Cardiac muscle cell (in vitro differentiated cells and primary cell): Measurements from ENCODE around the gene AMOTL2. TPM values are rescaled to one million over a fixed set of nuclear protein-coding genes. Genes with fewer than 3 reads are reported as not detected.

Experiments used
- DNase-seq, 2 donors: peaks; one replicate each; pipeline versions ENCODE4 v3.0.0 to v3.0.0-alpha.2; 2010 to 2017; ENCODE audit warnings: low read depth in 1 of 2, low spot score in 1 of 2
- H3K27ac ChIP-seq: fragments of 200-600 bp; sonication (generic); 2 replicates; pipeline ENCODE4 v1.5.1; 2016
- H3K27me3 ChIP-seq: fragments of 200-600 bp; sonication (generic); 2 replicates; pipeline ENCODE4 v1.6.0; 2016; ENCODE audit warnings: control low read depth
- H3K36me3 ChIP-seq: fragments of 200-600 bp; sonication (generic); 2 replicates; pipeline ENCODE4 v1.5.1; 2016; ENCODE audit warnings: control low read depth
- H3K4me1 ChIP-seq: fragments of 200-600 bp; sonication (generic); 2 replicates; pipeline ENCODE4 v1.8.1; 2017; ENCODE audit warnings: low read depth, mild to moderate bottlenecking, mixed run types
- H3K4me3 ChIP-seq: fragments of 200-600 bp; sonication (generic); 2 replicates; pipeline ENCODE4 v1.5.1; 2016; ENCODE audit warnings: mild to moderate bottlenecking
- H3K9me3 ChIP-seq: fragments of 200-600 bp; sonication (generic); 2 replicates; pipeline ENCODE4 v1.5.1; 2017; ENCODE audit warnings: low read depth, mild to moderate bottlenecking, control low read depth
- CTCF ChIP-seq: IDR thresholded peaks from 2 replicates; pipeline ENCODE4 v1.5.1; 2012; ENCODE audit warnings: low read depth, mild to moderate bottlenecking, low read length
- polyA plus RNA-seq: library from polyadenylated mRNA; unstranded; fragments of >200 nt; fragmentation: Nextera tagmentation; extraction: Ambion mirVana; gene quantifications from 2 replicates; pipeline ENCODE4 v1.2.1, GENCODE V29; 2016
- total RNA-seq: library from RNA; depleted of rRNA; stranded (reverse); fragments of >200 nt; gene quantifications from 2 replicates; pipeline ENCODE4 v1.2.3, GENCODE V29; 2016

Gene AMOTL2
- total and polyA plus RNA-seq, 2 experiments from 2014 or later, result 32.1 to 103 TPM

GRCh38 chr3:134394380-134394779, 20.1 kb upstream of the AMOTL2 start:
- no peak overlapping the region for H3K27ac ChIP-seq
- H3K9me3 ChIP-seq, result no peaks in the 10 kb centered on the region
- H3K36me3 ChIP-seq, result no peaks in the 10 kb centered on the region
- TF ChIP-seq CTCF, result no peak
- H3K4me1 ChIP-seq, result peaks cover 6% of the 10 kb centered on the region
- no peak overlapping the region for H3K4me3 ChIP-seq
- peaks cover 2% of the 10 kb centered on the region for H3K27me3 ChIP-seq
- no peak for DNase-seq

GRCh38 chr3:134393074-134393473, 18.8 kb upstream of the AMOTL2 start:
- TF ChIP-seq CTCF, result no peak
- H3K4me3 ChIP-seq, result no peak overlapping the region
- no peak for DNase-seq
- peaks cover 2% of the 10 kb centered on the region for H3K27me3 ChIP-seq
- no peaks in the 10 kb centered on the region for H3K36me3 ChIP-seq
- peaks cover 6% of the 10 kb centered on the region for H3K4me1 ChIP-seq
- H3K9me3 ChIP-seq, result no peaks in the 10 kb centered on the region
- H3K27ac ChIP-seq, result no peak overlapping the region

DNA sequence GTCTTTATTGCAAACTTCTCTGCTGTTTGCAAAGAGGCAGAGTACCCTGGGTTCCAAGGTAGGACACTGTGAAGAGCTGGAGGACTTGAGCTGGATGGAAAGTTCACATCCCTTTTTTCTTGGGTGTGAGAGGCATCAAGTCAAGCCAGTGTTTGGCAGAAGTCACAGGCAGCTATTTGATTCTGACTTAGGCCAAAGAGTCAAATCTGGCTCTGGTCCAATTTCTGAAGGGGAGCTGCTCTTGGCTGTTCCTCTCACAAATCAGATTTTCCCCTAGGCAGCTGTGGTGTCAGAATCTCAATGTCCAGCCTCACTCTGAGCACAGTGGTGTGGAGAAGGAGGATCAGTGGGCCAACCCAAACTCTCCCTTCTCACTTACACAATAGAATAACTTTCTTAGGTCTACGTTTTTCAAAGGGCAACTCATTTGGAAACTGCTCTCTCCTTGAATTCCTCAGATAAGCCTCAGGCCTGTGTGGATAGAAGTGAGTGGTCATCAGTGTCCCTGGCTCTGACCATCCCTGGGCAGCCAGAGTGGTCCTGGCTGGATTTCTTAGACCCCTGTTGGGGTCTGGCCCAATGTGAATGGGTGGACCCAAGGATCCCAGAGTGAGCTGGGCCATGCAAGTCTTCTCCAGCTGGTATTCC, 18.2 kb upstream of the AMOTL2 start:
- Histone ChIP-seq H3K27me3 (peaks cover 2% of the 10 kb centered on the region), H3K4me3 (no peak overlapping the region), H3K9me3 (no peaks in the 10 kb centered on the region), H3K27ac (no peak overlapping the region), H3K36me3 (no peaks in the 10 kb centered on the region), H3K4me1 (peaks cover 6% of the 10 kb centered on the region)
- peak; percentile 79 to 81 for DNase-seq
- no peak for TF ChIP-seq CTCF

DNA sequence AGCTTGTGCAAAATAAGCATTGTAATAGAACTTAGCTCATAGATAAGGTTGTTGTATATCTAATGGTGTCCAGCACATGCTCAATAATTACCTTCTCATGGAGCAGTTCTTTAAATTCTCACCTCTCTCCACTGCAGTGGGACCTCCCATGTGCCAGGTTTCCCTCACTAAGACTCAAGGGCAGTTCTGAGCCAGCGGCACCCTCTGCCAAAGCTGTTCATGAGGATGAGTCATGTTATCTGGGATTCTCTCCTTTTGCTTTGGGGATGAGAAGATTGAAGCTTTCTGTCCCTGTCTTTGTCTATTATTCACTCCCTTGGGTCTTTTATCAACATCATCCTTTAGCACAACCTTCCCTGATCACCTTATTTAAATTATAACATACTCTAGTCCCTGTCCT, 15.6 kb upstream of the AMOTL2 start:
- no peak for DNase-seq
- H3K9me3 ChIP-seq, result no peaks in the 10 kb centered on the region
- H3K36me3 ChIP-seq, result no peaks in the 10 kb centered on the region
- peaks cover 6% of the 10 kb centered on the region for H3K4me1 ChIP-seq
- no peak overlapping the region for H3K4me3 ChIP-seq
- no peak for TF ChIP-seq CTCF
- H3K27ac ChIP-seq, result no peak overlapping the region
- H3K27me3 ChIP-seq, result no peaks in the 10 kb centered on the region

DNA sequence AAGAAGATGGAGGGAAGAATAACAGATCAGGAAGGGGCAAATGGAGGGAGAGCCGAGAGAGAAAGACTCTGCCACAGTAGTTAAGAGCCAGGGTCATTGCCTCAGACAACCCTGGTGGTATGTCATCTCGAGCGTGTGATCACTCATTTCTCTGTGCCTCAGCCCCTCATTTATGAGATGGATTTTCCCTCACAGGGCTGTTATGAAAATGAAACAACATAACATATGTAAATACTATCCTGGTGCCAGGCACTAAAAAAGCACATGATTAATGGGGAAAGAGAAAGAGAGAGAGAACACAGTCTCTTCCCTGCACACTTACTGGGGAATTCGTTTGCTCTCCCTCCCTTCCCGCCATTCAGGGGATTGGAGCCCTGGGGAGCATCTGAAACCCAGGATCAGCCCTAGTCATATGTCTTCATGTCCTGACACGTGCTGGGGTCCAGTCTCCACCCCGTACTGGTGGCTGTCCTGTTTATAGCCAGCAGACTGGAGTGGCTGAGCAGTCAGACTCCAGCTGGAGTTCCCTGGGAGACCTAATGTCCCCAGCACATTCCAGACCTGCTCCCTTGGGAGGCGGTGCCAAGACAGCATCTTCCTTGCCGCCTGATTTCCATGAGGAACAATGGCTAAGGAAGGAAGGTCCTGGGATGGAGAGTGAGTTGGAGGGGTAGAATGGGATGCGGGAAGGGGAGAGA, 14.7 kb upstream of the AMOTL2 start:
- Histone ChIP-seq H3K36me3 (no peaks in the 10 kb centered on the region), H3K4me1 (peaks cover 6% of the 10 kb centered on the region), H3K27me3 (no peaks in the 10 kb centered on the region), H3K4me3 (no peak overlapping the region), H3K27ac (no peak overlapping the region), H3K9me3 (no peaks in the 10 kb centered on the region)
- no peak for DNase-seq
- no peak for TF ChIP-seq CTCF
